OCI-LY3 (cell line): Measurements from ENCODE around the gene CA11.

ENCODE experiments used
- H2AFZ ChIP-seq: fragments of 200-600, 300-600 bp; shearing (Covaris generic); 2 replicates; pipeline ENCODE4 v1.6.0; 2014; ENCODE audit warnings: antibody characterized with exemption, low read depth, low read length
- H3K27ac ChIP-seq: fragments of 200-600, 300-600 bp; sonication (generic); 2 replicates; pipeline ENCODE4 v1.5.1; 2014; ENCODE audit warnings: mild to moderate bottlenecking, low read length, moderate library complexity, mixed read lengths
- H3K27me3 ChIP-seq: fragments of 200-600, 300-600 bp; sonication (generic); 2 replicates; pipeline ENCODE4 v1.6.1; 2014; ENCODE audit warnings: low read depth, low read length, mixed read lengths
- H3K36me3 ChIP-seq: fragments of 200-600, 300-600 bp; sonication (generic); replicated peaks from 2 replicates; pipeline ENCODE3; 2014; ENCODE audit warnings: low read depth, low read length, mixed read lengths
- H3K4me1 ChIP-seq: fragments of 300-600, 200-600 bp; sonication (generic); 2 replicates; pipeline ENCODE4 v1.6.1; 2014; ENCODE audit warnings: low read length, mixed read lengths
- H3K4me2 ChIP-seq: fragments of 200-600, 300-600 bp; sonication (generic); 2 replicates; pipeline ENCODE4 v1.6.1; 2014; ENCODE audit warnings: low read length, mixed read lengths
- H3K4me3 ChIP-seq: fragments of 300-600, 200-600 bp; sonication (generic); 2 replicates; pipeline ENCODE4 v1.5.1; 2014; ENCODE audit warnings: antibody characterized with exemption, mild to moderate bottlenecking, low read length, moderate library complexity
- H3K79me2 ChIP-seq: fragments of 300-600, 200-600 bp; shearing (Covaris generic); 2 replicates; pipeline ENCODE4 v1.6.1; 2014; ENCODE audit warnings: mild to moderate bottlenecking, low read length, mixed read lengths
- H3K9ac ChIP-seq: fragments of 300-600, 200-600 bp; shearing (Covaris generic); 2 replicates; pipeline ENCODE4 v1.6.0; 2014; ENCODE audit warnings: mild to moderate bottlenecking, low read length, moderate library complexity
- H3K9me3 ChIP-seq: fragments of 200-600, 300-600 bp; shearing (Covaris generic); 2 replicates; pipeline ENCODE4 v1.6.1; 2014; ENCODE audit warnings: low read length, mixed read lengths; ENCODE audit not compliant: insufficient read depth
- H4K20me1 ChIP-seq: fragments of 200-600, 300-600 bp; sonication (generic); 2 replicates; pipeline ENCODE4 v1.6.1; 2016; ENCODE audit warnings: low read length, mixed read lengths; ENCODE audit not compliant: insufficient read depth
- EZH2phosphoT487 ChIP-seq: fragments of 200-600 bp; shearing (Covaris generic); IDR thresholded peaks from 2 replicates; pipeline ENCODE4 v1.6.1; 2018; ENCODE audit warnings: antibody characterized with exemption, mixed run types, low read depth
- TF ChIP-seq, protein P1 (sequence below): fragments of 200-600, 300-600 bp; sonication (generic); IDR thresholded peaks from 2 replicates; pipeline ENCODE4 v1.5.1; 2014; ENCODE audit warnings: antibody characterized with exemption, low read length, low read depth

CA11 gene

GRCh38 chr19:48631225-48631624 is 14.8 kb downstream of the CA11 start:
- Histone ChIP-seq H3K9ac (no peak overlapping the region), H3K4me3 (no peak overlapping the region), H3K27me3 (no peaks in the 10 kb centered on the region), H3K4me1 (peaks cover 26% of the 10 kb centered on the region), H4K20me1 (no peaks in the 10 kb centered on the region), H2AFZ (no peak overlapping the region), H3K79me2 (peaks cover 13% of the 10 kb centered on the region), H3K4me2 (no peak overlapping the region), H3K27ac (no peak overlapping the region), H3K9me3 (no peaks in the 10 kb centered on the region), H3K36me3 (peaks cover 19% of the 10 kb centered on the region)
- TF ChIP-seq, protein P1, sequence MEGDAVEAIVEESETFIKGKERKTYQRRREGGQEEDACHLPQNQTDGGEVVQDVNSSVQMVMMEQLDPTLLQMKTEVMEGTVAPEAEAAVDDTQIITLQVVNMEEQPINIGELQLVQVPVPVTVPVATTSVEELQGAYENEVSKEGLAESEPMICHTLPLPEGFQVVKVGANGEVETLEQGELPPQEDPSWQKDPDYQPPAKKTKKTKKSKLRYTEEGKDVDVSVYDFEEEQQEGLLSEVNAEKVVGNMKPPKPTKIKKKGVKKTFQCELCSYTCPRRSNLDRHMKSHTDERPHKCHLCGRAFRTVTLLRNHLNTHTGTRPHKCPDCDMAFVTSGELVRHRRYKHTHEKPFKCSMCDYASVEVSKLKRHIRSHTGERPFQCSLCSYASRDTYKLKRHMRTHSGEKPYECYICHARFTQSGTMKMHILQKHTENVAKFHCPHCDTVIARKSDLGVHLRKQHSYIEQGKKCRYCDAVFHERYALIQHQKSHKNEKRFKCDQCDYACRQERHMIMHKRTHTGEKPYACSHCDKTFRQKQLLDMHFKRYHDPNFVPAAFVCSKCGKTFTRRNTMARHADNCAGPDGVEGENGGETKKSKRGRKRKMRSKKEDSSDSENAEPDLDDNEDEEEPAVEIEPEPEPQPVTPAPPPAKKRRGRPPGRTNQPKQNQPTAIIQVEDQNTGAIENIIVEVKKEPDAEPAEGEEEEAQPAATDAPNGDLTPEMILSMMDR: no peak
- no peak for TF ChIP-seq EZH2phosphoT487

DNA sequence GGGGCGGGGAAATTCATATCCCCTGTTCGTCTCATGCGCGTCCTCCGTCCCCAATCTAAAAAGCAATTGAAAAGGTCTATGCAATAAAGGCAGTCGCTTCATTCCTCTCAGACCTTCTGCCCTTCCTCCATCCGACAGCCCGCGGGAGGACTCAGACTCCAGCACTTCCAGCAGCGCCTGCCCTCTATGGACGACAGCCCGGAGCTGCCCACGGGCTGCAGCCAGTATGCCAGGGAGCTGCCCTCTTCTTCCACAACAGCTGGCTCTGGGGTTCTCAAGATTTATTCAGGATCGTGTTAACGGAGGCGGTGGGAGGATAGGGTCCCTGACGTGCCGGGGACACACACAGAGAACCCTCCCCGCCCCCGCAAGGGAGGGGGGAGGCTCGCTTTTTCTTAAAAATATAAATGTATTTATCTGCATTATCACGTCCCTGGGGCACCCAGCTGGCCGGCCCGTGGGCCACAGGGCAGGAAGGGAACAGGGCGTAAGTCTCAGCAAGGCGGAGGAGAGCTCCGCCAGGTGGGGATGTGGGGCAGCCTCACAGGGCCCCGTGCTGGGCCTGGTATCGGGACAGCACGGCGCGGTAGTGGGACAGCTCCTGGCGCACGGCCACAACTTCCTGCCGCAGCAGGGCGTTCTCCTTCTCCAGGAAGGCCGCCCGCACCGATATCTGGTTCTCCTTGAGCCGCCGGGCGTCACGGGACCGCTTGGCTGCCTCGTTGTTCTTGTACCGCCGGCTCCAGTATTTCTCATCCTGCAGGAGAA is 15.5 kb downstream of the CA11 start:
- TF ChIP-seq, protein P1: no peak
- no peak for TF ChIP-seq EZH2phosphoT487
- Histone ChIP-seq H3K27ac (no peak overlapping the region), H3K4me2 (no peak overlapping the region)

DNA sequence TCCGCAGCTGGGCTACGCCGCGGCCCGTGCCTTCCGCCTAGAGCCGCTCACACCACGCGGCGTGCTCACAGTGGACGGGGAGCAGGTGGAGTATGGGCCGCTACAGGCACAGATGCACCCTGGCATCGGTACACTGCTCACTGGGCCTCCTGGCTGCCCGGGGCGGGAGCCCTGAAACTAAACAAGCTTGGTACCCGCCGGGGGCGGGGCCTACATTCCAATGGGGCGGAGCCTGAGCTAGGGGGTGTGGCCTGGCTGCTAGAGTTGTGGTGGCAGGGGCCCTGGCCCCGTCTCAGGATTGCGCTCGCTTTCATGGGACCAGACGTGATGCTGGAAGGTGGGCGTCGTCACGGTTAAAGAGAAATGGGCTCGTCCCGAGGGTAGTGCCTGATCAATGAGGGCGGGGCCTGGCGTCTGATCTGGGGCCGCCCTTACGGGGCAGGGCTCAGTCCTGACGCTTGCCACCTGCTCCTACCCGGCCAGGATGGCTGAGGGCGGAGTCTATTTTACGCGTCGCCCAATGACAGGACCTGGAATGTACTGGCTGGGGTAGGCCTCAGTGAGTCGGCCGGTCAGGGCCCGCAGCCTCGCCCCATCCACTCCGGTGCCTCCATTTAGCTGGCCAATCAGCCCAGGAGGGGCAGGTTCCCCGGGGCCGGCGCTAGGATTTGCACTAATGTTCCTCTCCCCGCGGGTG is 16.2 kb downstream of the CA11 start:
- no peaks in the 10 kb centered on the region for H4K20me1 ChIP-seq
- no peak overlapping the region for H3K9ac ChIP-seq
- no peak overlapping the region for H3K27ac ChIP-seq
- TF ChIP-seq EZH2phosphoT487: no peak
- TF ChIP-seq, protein P1: no peak
- H3K4me2 ChIP-seq: no peak overlapping the region
- peaks cover 23% of the 10 kb centered on the region for H3K79me2 ChIP-seq
- no peaks in the 10 kb centered on the region for H3K9me3 ChIP-seq
- H2AFZ ChIP-seq: no peak overlapping the region
- H3K36me3 ChIP-seq: peaks cover 23% of the 10 kb centered on the region
- peaks cover 28% of the 10 kb centered on the region for H3K4me1 ChIP-seq
- H3K27me3 ChIP-seq: no peaks in the 10 kb centered on the region
- no peak overlapping the region for H3K4me3 ChIP-seq

More for the DNA sequence above, 15.5 kb downstream of the CA11 start:
- Histone ChIP-seq H3K9me3 (no peaks in the 10 kb centered on the region), H3K27me3 (no peaks in the 10 kb centered on the region), H3K79me2 (peaks cover 16% of the 10 kb centered on the region), H3K36me3 (peaks cover 23% of the 10 kb centered on the region), H2AFZ (no peak overlapping the region), H3K9ac (no peak overlapping the region), H3K4me3 (no peak overlapping the region), H4K20me1 (no peaks in the 10 kb centered on the region), H3K4me1 (peaks cover 26% of the 10 kb centered on the region)

- Histone ChIP-seq H3K27ac (no peak overlapping the region), H3K9me3 (no peaks in the 10 kb centered on the region), H3K4me1 (peaks cover 26% of the 10 kb centered on the region), H2AFZ (no peak overlapping the region), H4K20me1 (no peaks in the 10 kb centered on the region), H3K79me2 (peaks cover 28% of the 10 kb centered on the region), H3K4me3 (no peak overlapping the region), H3K36me3 (peaks cover 23% of the 10 kb centered on the region), H3K4me2 (no peak overlapping the region), H3K9ac (no peak overlapping the region), H3K27me3 (no peaks in the 10 kb centered on the region)
- TF ChIP-seq, protein P1: no peak
- no peak for TF ChIP-seq EZH2phosphoT487
These were observed 16.7 kb downstream of the CA11 start for GRCh38 chr19:48629297-48629598.
